Non-pigmented ciliary epithelial cell (primary cell): ENCODE measurements around the gene RAB20.

Experiments used
- DNase-seq: peaks from one replicate; pipeline ENCODE4 v3.0.0-alpha.2; 2010; ENCODE audit warnings: low read depth

Gene RAB20

GRCh38 chr13:110529522-110530311 is 31.8 kb downstream of the RAB20 start:
- no peak for DNase-seq

- DNase-seq = no peak
Measured at GRCh38 chr13:110528911-110529310, 32.6 kb downstream of the RAB20 start.

- no peak for DNase-seq
Measured at GRCh38 chr13:110528371-110528770, 33.2 kb downstream of the RAB20 start.

DNA sequence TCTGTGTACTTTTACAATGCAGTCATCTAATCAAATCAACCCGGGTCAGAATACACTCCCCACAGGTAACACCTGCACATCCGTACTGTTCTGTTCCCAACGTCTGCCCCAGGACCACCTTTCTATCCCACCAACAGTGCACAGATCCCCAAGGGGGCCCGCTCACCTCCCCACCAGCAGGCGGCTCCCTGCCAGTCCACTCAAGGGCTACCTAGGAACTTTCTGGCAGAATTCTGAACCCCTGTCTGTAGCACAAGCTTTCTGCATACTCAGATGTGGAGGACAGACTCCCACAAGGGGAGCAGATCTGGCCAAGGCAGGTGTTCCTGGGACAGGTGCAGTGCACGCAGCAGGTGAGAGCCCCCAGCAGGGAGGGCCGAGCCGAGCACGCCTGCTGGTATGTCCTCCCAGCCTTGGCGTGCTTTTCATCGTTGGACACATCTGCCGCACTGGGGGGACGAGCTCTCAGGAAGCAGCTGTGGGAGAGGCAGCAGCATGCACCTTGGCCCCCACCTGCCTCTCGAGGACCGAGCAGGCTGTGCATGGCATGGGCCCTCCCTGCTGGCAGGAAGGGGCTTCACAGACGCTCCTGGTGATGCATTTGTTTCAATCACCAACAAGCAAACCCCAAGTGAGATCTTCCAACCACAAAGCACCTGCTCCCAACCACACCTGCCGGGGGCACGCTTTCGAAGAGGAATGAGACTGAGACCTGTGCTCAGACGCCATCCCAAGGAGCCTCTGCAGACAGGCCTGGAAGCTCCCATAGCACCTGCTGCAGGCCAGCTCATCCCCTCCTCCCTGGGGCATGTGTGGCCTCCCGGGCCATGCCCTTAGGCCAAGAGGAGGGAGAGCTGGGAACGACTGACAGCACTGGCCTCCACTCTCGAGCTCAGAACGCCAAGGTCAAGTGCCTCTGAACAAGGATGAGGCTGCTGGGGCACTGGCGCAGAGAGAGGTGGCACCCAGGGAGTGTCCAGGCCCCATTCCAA is 35.9 kb downstream of the RAB20 start:
- DNase-seq = no peak

DNA sequence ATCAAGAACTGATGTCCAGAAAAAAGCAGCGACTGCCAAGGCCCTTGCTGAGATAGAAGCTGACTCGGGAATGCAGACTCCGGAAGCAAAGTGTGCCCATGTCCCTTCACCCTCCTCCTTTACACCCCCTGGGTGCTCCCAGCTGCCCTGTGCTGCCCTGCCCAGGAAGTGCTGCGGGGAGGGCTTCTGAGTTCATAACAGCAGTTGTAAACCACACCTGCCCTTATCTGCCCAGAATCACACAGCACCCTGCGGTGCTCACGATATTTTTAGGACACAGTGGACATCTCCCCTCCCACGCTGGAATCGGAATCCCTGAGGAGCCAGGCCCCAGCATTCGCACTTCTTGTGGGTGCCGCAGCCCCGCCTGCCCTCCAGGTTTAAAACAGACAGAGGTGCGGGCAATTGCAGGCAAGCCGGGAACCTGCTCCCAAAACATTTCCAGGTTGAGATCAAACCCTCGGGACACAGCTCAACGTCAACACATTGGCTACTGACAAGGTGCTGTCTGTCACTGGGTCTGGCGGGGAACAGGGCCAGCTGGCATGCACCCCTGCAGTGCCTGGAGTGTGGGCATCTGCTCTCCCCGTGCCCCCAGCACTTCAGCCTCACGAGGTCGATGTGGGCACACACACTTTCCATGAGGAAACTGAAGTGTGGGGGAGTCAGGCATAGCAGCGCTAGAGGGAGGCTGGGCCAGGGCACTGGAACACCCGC is 36.8 kb downstream of the RAB20 start:
- no peak for DNase-seq

GRCh38 chr13:110523838-110524540 is 37.5 kb downstream of the RAB20 start:
- DNase-seq = no peak

GRCh38 chr13:110523180-110523579 is 38.3 kb downstream of the RAB20 start:
- DNase-seq = no peak

DNA sequence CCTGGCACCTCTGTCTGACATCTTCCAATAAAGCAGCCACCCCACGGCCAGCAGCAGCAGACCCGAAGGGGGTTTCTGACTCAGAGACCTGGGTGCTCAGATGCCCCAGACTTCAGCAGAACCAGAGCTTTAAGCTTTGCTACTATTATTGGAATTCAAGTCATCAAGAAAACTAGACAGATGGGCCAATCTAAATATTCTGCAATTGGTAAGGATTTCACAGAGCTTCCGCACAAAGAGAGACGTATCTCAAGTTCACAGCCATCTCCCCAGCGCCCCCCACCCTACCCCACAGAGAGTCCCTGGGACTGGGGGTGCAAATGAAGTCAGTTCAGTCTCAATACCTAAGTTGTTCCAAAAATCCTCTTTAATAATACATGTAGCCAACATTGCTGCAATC is 38.8 kb downstream of the RAB20 start:
- DNase-seq = no peak

- no peak for DNase-seq
Measured at GRCh38 chr13:110521946-110522345, 39.6 kb downstream of the RAB20 start.

DNA sequence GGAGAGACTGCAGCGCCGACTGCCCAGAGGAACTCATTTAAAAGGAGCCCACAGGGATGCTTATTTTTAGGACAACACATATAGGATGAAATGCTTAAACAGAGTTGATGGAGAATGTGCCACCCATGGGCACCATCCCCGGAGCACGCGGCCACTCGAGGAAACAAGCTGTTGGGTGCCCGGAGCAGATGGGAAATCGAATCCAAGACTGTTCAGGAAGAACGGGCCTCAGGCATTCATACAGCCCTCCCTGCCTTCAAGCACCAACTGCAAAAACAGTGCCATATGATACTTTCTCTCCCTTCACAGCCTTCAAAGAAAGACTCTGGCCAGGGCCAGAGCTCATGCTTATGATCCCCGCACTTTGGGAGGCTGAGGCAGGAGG is 40.2 kb downstream of the RAB20 start:
- no peak for DNase-seq

DNA sequence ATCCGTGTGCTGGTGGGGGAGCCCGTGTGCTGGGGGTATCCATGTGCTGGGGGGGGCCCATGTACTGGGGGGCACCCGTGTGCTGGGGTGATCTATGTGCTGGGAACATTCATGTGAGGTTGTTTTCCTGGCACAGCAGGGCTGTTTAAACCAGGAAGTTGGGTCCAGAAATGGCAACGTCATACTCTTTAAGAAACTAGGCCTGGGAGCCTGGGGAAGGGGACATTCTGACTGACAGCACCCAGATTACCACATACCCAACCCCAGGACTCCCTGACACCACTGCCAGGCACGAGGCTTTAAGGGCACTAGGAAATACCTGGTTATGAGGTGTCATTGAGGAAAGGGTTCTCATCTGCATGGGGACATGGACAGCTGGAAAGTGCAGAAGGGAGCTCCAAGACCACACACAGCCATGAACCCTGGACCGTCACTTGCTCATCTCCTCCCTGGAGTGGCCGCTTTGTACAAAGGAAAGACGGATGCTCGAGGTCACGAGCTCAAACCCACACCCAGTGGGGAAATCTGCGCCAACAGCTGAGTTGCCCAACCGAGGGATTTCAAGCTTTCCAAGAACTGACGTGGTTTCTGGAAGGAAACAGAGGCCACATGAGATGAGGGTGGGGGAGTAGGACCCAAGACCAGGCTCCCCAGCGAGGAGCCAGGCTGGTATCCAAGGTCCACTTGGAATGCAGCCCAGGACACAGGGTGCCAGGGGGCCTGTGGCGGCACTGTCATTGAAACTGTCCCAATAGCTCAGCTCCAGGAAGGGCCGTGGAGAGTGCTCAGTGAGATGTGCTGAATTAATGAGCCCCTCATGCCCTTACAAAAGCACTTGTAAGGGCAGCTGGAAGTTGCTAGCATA is 40.9 kb downstream of the RAB20 start:
- no peak for DNase-seq

- no peak for DNase-seq
Measured at GRCh38 chr13:110519506-110519905, 42.0 kb downstream of the RAB20 start.

DNA sequence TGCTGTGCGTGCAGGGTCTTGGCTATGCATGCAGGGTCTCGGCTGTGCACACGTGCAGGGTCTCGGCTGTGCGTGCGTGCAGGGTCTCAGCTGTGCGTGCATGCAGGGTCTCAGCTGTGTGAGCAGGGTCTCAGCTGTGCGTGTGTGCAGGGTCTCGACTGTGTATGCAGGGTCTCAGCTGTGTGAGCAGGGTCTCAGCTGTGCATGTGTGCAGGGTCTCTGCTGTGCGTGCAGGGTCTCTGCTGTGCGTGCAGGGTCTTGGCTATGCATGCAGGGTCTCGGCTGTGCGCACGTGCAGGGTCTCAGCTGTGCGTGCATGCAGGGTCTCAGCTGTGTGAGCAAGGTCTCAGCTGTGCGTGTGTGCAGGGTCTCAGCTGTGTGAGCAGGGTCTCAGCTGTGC is 42.5 kb downstream of the RAB20 start:
- no peak for DNase-seq

- DNase-seq = no peak
Measured at GRCh38 chr13:110518571-110518970, 43.0 kb downstream of the RAB20 start.

DNA sequence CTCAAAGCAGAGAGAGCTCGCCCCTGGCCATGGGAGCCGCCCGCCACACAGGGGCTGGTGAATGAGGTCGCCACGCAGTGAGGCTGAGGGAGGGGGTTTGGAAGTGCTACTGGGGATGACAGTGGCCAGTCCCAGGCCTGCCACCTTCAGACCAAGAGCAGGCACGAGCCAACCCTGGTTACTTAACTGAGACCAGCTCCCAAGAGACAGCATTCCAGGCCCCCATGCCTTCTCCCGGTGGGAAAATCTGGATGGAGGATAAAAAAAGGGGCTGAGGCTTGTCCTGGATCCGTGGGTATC is 43.3 kb downstream of the RAB20 start:
- no peak for DNase-seq

- DNase-seq = no peak
Measured at GRCh38 chr13:110517505-110518225, 43.9 kb downstream of the RAB20 start.

DNA sequence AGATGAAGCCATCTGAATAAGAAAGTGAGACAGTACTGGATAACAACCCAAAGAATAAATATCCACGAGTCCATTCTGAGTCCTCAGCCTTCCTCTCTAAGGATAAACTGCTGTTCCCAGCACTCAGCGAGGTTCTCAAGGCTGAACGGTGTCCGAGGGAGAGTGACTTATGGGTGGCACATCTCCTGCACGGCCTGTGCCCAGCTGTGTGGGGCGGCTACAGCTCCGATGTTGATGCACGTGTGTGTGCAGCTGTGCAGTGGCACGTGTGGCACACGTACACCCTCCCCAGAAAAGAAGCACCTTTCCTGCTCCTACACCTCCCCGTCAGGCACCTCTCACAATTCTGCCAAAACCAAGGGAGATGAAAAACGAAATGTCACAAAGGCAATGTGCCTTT is 45.0 kb downstream of the RAB20 start:
- DNase-seq = no peak

- no peak for DNase-seq
Measured at GRCh38 chr13:110512198-110512740, 49.3 kb downstream of the RAB20 start.

- no peak for DNase-seq
Measured at GRCh38 chr13:110511509-110512181, 49.9 kb downstream of the RAB20 start.
